ENCODE results near the gene EPHB2. TPM values are rescaled to one million over a fixed set of nuclear protein-coding genes. Genes with fewer than 3 reads are reported as not detected.

EPHB2 gene
- polyA plus RNA-seq, 2 of the 4 experiments (the other 2 are of a cell fraction) = 13.0 to 35.3 TPM

DNA sequence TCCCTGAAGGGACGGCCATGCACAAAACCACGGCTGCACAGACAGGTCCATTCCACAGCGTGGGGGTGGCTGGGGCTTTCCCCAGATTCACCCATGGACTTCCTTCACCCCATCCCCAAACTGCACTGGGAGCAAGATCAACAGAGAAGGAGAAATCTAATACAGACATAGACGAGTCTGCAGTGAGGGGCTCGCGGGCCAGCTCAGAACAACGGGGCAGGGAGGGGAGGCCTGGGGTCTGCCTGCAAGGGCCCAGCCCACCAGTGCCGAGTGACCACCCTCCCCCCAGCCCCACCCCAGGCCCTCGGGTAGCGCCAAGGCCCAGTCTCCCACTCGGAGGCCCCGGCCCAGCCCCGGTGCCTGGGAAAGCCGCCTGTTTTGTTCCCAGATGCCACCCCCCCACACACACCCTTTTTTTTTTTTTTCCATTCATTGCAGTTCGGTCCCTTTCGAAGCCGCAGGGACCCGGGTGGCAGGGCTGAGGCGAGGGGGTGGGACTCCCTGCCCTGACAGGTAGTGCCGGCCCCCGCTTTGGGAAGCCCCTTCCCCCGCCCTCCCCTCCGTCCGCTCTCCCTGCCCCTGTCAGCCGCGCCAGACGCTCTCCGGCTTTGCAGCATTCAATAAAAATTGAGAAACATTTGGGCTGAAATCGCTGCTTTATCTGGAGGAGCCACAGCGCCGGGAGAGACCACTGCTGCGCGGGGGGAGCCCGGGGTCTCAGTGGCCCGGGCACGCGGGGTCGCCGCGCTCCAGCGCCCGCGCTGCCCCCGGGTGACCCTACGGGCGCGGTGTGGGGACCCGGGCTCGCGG lies 543 bp upstream of the EPHB2 start:
- Histone ChIP-seq H3K4me1 (peaks cover 27% of the 10 kb centered on the region), H3K4me2 (peak overlapping the region; percentile 98), H3K9me3 (no peaks in the 10 kb centered on the region), H3K27ac (peak overlapping the region; percentile 99 to 100), H3K4me3 (peak overlapping the region; percentile 97)
- 14% methylated on average over 18 of the region's 50 CpGs for WGBS (ENCODE audit: missing lambda C conversion rate)
- TF ChIP-seq, protein P1, sequence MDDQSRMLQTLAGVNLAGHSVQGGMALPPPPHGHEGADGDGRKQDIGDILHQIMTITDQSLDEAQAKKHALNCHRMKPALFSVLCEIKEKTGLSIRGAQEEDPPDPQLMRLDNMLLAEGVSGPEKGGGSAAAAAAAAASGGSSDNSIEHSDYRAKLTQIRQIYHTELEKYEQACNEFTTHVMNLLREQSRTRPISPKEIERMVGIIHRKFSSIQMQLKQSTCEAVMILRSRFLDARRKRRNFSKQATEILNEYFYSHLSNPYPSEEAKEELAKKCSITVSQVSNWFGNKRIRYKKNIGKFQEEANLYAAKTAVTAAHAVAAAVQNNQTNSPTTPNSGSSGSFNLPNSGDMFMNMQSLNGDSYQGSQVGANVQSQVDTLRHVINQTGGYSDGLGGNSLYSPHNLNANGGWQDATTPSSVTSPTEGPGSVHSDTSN (IDR thresholded peaks at IDR 0.05) = no peak
- TF ChIP-seq, protein P2, sequence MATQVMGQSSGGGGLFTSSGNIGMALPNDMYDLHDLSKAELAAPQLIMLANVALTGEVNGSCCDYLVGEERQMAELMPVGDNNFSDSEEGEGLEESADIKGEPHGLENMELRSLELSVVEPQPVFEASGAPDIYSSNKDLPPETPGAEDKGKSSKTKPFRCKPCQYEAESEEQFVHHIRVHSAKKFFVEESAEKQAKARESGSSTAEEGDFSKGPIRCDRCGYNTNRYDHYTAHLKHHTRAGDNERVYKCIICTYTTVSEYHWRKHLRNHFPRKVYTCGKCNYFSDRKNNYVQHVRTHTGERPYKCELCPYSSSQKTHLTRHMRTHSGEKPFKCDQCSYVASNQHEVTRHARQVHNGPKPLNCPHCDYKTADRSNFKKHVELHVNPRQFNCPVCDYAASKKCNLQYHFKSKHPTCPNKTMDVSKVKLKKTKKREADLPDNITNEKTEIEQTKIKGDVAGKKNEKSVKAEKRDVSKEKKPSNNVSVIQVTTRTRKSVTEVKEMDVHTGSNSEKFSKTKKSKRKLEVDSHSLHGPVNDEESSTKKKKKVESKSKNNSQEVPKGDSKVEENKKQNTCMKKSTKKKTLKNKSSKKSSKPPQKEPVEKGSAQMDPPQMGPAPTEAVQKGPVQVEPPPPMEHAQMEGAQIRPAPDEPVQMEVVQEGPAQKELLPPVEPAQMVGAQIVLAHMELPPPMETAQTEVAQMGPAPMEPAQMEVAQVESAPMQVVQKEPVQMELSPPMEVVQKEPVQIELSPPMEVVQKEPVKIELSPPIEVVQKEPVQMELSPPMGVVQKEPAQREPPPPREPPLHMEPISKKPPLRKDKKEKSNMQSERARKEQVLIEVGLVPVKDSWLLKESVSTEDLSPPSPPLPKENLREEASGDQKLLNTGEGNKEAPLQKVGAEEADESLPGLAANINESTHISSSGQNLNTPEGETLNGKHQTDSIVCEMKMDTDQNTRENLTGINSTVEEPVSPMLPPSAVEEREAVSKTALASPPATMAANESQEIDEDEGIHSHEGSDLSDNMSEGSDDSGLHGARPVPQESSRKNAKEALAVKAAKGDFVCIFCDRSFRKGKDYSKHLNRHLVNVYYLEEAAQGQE (IDR thresholded peaks at IDR 0.05) = no peak
- TF ChIP-seq, protein P3, sequence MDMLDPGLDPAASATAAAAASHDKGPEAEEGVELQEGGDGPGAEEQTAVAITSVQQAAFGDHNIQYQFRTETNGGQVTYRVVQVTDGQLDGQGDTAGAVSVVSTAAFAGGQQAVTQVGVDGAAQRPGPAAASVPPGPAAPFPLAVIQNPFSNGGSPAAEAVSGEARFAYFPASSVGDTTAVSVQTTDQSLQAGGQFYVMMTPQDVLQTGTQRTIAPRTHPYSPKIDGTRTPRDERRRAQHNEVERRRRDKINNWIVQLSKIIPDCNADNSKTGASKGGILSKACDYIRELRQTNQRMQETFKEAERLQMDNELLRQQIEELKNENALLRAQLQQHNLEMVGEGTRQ (IDR thresholded peaks at IDR 0.05) = no peak
- CTCF ChIA-PET = interaction anchor here (0.8 to 1.8 kb wide), 5 partner anchors 12 to 98 kb away, joined by 4 to 8 read pairs (median 5); no protein-coding TSS in a partner anchor
- FAIRE-seq (no peak), DNase-seq (ENCODE audit: low read depth in 1 of 2, low spot score in 1 of 2) (peak; percentile 24 to 36), ATAC-seq (peak; percentile 54 to 60)
- POLR2A ChIA-PET = no interaction called here

DNA sequence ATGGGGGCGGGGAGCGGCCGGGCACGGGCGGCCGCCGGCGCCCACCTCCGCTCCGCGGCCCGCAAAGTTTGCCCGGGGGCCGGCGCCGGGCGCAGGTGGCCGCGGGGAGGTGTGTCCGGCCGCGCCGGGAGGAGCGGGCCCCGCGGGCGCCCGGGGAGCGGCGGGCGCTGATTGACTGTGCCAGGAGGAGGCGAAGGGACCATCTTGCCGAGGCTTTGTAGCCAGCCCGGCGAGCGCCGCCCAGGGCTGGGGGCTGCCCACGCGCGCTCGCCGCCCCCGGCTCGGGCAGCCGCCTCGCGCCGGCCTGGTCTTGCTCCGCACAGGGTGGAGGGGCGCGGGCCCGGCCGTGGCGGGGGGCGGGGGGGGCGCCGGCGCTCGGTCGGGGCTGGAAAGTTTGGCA lies 432 bp downstream of the EPHB2 start:
- Histone ChIP-seq H3K27ac (peak overlapping the region; percentile 99 to 100), H3K4me2 (peak overlapping the region; percentile 98), H3K4me3 (peak overlapping the region; percentile 97), H3K4me1 (peaks cover 28% of the 10 kb centered on the region), H3K9me3 (no peaks in the 10 kb centered on the region)
- WGBS (ENCODE audit: missing lambda C conversion rate) = no CpG with 5 or more reads among the region's 60 CpGs
- FAIRE-seq (no peak), DNase-seq (ENCODE audit: low read depth in 1 of 2, low spot score in 1 of 2) (no peak), ATAC-seq (peak in 1 of 2 experiments; percentile 45; a peak in 1 of 6 replicates)
- ChIA-PET POLR2A (no interaction called here), CTCF (no interaction called here)
- no peak for TF ChIP-seq TP53 (CRISPR knock-in tag; IDR thresholded peaks at IDR 0.05)
- TF ChIP-seq ZSCAN20 (CRISPR knock-in tag; IDR thresholded peaks at IDR 0.05) = no peak
- no peak for TF ChIP-seq BHLHE40 (IDR thresholded peaks at IDR 0.05; ENCODE audit: low read depth, low read length)
- TF ChIP-seq KDM5A (IDR thresholded peaks at IDR 0.05) = no peak
- TF ChIP-seq HOXB5 (CRISPR knock-in tag; IDR thresholded peaks at IDR 0.05) = no peak
- no peak for TF ChIP-seq NFE2L2 (conservative IDR thresholded peaks at IDR 0.05; ENCODE audit: low read length)
- TF ChIP-seq, protein P4, sequence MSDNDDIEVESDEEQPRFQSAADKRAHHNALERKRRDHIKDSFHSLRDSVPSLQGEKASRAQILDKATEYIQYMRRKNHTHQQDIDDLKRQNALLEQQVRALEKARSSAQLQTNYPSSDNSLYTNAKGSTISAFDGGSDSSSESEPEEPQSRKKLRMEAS (IDR thresholded peaks at IDR 0.05) = no peak
- TF ChIP-seq, protein P5, sequence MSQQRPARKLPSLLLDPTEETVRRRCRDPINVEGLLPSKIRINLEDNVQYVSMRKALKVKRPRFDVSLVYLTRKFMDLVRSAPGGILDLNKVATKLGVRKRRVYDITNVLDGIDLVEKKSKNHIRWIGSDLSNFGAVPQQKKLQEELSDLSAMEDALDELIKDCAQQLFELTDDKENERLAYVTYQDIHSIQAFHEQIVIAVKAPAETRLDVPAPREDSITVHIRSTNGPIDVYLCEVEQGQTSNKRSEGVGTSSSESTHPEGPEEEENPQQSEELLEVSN (IDR thresholded peaks at IDR 0.05; ENCODE audit: borderline replicate concordance, low read depth) = no peak

DNA sequence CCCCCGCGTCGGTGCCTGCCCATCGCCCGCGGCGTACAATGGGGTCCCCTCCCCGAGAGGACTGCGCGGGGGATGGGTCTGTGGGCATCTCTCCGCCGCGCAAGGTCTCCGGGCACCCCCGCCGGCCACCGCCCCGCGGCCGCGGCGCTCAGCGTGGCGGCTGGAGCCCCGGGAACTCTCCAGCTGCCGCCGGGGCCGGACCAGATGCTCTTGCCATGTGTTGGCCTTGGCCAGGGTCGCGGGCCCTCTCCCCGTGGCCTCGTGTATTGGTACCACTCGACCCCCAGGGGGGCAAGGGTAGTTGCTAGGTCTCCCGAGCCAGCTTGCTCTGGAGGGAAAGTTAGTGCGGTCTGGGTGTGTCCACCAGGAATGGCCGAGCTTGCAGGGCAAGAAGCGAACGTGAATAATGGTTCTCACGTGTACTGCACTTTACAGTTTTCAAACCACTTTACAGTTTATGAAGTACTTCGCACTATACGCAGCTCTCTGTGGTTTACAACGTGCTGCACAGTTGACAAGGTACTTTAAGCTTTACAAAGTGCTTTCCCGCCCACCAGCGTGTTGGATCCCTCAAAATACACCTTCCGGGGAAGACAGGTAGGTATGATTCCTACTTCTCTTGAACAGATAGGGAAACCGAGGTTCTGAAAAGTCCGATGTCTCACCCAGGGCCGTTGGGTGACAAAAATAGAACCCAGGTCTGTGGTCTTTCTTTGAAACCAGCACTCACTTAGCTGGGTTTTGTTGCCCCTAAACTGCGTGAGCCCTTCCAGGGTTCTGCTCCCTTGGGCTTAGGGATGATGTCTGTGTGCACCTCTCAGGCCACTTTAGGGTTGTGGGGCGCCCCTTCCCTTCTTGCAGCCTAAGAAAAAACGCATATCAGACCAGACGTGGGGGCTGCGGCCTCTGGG lies 1.2 kb downstream of the EPHB2 start:
- ATAC-seq (peak; percentile 5 to 41; a peak in 3 of 6 replicates), DNase-seq (ENCODE audit: low read depth in 1 of 2, low spot score in 1 of 2) (peak in 1 of 2 experiments; percentile 19), FAIRE-seq (no peak)
- Histone ChIP-seq H3K4me3 (peak overlapping the region; percentile 97), H3K4me2 (peak overlapping the region; percentile 98), H3K9me3 (no peaks in the 10 kb centered on the region), H3K4me1 (peaks cover 36% of the 10 kb centered on the region), H3K27ac (peak overlapping the region; percentile 99 to 100)
- CTCF ChIA-PET = interaction anchor here (0.7 to 1.4 kb wide), 2 partner anchors 9 to 11 kb away, joined by 3 to 7 read pairs; no protein-coding TSS in a partner anchor
- TF ChIP-seq, protein P4 (IDR thresholded peaks at IDR 0.05) = peak; percentile 42; the same call in 1 of the 2 replicates
- no peak for TF ChIP-seq HOXB5 (CRISPR knock-in tag; IDR thresholded peaks at IDR 0.05)
- POLR2A ChIA-PET = interaction anchor here (0.9 kb wide), 1 partner anchor 23 kb away, joined by 3 read pairs; no protein-coding TSS in a partner anchor
- 47% methylated on average over 18 of the region's 53 CpGs for WGBS (ENCODE audit: missing lambda C conversion rate)
